ENCODE measurements around the gene ATP6V1A.

ATP6V1A gene
- total RNA-seq: 29.6 to 37.7 reads per million in 2 donors

DNA sequence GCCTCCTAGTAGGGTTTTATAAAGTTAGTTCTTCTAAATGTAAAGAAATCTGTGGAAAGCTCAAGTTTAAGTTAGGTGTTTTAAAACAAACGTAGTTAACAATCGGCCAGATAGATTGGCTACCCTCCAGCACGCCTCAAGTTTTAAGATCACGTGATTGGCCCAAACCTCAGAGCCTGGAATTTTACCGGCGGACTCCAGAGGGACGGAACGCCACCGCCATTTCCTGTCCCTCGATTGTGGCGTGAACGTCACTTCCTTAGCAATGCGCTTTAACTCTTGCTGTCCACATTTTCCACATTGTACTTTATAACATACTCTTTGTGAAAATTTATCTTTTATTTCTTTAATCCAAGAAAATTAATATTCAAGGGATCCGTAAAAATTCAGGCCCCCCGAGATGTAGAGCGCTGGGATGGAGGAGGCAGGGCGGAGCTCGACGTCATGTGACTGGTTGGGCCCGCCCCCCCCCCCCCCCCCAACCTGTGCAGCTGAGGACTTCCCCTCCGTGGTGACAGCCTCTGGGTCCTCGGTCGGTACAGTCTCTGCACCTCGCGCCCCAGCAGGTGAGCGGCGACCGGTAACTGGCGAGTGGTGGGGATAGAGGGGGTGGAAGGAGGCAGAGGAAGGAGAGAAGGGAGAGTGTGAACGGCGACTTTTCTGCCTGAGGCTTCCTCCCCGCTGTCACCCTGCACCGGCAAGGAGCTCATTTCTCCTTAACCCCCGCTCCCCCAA, at the start of gene ATP6V1A:
ATP6V1A (plus strand) TSS at position 488 of the 735 bp plus-strand sequence. CDS start 31,719 bp downstream, outside the sequence.
- peak; percentile 57 to 94 (median 79) for DNase-seq

DNA sequence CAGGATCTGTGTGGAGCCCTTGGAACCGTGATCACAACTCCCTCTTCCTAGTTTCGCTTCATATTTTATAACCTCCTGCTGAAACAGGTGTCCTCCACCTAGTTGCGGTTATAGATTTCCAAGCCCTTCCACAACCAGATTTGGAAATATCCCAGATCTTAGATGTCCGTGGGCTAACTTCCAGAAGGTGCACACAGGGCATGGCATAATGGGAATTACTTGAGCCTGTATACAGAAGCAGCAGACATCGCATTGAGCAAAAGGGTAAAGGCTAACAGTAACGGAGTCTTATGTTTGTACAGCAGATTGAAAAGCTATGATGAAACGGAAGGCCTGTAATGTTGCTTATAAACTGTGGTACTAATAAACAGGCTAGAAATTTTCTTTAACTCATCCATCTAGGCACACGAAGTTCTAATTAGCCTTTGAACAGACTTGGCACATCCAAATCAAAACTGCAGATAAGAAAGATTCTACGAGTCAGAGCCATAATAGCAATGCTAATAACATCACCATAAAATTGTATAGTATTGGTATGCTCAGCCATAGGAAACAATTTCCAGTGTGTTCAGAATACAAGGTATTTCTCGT, 49.2 kb upstream of the ATP6V1A start:
- DNase-seq: peak in 1 of 5 experiments; percentile 34

DNA sequence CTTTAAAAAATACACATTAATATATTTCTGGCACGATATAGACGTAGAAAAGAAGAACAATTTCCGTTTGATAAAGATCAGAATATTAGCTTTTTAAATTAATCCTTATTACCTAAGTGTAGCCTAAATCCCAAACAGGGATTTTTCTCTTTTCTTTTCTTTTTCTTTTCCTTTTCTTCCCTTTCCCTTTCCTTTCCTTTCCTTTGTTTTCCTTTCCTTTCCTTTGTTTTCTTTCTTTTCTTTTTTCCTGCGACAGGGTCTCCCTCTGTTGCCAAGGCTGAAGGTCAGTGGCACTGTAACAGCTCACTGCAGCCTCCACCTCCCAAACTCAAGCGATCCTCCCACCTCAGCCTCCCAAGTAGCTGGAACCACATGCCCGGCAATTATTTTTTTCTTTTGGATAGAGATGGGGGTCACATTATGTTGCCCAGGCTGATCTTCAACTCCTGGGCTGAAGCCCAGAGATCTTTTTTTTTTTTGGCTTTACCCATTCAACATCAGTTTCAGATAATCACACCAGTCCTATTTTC, 48.6 kb upstream of the ATP6V1A start:
- no peak for DNase-seq

DNA sequence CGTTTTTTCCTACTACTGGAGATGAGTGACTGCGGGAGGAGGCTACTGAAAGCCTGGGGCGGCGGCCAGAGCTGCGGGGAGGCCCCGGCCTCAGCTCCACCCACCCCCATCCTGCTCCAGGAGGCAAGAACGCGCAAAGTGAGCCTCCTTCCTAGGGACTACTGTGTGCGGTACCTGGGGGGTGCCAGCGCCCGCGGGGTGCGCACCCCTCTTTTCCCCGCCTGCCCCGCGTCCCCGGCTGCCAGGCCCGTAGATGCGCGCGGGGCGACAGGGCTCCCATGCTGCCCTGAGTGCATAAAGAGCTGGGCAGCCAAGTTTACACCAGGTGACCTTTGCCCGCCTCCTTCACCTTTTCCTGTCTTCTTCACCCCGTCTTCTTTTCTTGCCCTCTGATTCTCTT, 47.9 kb upstream of the ATP6V1A start:
- peak in 2 of 5 experiments; percentile 3 to 21 for DNase-seq

DNA sequence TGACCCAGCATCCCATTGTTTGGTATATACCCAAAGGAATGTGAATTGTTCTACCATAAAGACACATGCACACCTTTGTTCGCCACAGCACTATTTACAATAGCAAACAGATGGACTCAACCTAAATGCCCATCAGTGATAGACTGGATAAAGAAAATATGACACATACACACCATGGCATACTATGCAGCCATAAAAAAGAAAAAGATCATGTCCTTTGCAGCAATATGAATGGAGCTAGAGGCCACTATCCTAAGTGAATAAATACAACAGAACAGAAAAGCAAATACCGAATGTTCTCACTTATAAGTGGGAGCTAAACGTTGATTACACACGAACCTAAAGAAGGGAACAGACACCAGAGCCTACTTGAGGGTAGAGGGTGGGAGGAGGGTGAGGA, 39.0 kb upstream of the ATP6V1A start:
- DNase-seq: no peak

DNA sequence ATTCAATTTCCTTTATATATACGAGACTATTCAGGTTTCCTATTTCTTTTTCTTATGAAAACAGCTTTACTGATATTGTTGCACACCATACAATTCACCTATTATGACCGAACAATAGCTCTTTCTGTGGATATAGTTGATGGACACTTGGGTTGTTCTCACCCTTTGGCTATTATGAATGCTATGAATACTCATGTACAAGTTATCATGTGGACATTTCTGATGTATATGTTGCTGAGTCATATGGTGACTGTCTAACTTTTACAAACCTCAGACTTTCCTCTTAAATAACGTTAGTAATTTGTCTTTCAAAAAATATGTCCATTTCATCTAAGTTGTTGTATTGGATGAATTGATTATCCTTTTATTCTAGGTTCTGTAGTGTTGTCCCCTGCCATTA, 34.7 kb upstream of the ATP6V1A start:
- DNase-seq: peak in 1 of 5 experiments; percentile 59

DNA sequence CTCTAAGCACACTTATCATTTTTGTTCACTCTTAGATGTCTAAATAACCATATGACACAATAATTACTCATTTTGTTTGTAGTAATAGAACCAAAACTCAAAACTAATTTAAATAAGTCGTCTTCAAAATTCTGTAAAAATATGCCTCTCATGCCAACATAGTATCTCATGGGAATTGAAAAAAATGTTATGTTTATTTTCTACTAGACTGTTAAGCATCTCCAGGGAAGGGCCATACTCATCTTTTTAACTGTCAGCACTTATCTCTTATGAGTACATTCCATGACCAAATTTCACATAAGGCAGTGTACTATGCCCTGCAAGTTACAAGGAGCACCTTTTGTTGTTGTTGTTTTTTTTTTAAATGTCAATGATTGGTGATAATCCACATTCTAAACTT, 32.1 kb upstream of the ATP6V1A start:
- DNase-seq: no peak

DNA sequence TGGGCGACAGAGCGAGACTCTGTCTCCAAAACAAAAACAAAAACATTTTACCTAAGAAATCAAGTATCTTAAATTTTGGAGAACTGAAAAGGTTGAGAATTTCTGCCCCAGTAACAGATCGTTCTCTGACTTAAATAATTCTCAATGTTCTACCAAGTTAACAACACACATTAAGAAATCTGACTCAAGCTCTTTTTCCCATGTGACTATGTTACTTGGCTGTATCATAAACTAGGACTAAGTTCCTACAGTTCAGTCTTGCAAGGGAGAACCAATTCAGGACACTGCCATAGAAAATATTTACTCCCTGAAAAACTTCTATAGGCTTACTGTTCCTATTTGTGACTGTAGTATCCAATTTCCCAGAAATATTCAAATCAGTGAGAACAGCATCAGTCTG, 29.5 kb upstream of the ATP6V1A start:
- no peak for DNase-seq

DNA sequence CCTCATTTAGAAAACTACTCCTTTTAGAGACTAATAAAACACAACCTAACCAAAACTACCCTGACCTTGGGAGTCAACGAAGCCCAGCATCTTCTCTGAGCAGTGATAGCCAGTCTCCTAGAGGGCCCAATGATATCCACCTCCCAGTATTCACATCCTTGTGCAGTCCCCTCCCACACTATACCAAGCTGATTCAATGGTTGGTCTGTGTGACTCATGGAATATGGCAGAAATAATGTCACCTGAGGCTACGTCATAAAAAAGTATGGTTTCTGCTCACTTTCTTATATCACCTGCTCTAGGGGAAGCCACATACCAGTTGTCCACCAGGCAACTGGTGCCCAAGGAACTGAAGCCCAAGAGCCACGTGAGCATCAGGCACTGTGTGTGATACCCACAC, 29.0 kb upstream of the ATP6V1A start:
- no peak for DNase-seq

DNA sequence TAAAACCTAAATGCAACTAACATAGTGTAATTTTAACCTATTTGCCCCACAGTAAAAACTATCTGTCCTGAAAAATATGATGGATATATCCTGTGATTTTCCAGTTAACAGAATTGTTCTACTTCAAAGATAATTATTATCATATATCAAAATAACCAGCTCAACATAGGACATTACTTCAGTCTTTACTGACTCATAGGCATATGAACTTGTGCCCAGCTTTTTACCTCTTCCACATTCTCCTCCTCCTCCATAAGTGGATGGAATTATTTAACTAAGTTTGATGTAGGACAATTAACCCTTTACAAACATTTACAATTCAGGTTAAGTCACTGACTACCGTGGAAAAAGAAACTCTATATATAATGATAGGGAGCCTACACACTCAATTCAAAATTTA, 27.5 kb upstream of the ATP6V1A start:
- DNase-seq: no peak

DNA sequence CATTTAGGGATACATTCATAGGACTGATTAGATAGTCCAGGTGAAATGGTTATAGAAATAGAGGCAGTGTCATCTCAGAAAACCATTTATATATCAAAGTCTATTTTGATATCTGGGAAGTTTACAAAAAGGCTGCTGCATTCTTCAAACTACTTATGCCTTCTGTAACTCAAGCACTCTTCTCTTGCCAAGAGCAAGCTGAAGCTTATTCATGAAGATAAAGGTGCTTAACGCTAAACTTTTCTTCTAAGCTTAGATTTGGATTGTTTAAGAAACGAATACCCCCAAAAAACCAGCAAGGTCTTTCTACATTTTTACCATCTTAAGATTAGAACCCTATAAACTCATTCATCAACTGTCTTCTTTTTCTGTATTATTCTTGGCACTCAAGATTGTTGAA, 27.1 kb upstream of the ATP6V1A start:
- DNase-seq: no peak

DNA sequence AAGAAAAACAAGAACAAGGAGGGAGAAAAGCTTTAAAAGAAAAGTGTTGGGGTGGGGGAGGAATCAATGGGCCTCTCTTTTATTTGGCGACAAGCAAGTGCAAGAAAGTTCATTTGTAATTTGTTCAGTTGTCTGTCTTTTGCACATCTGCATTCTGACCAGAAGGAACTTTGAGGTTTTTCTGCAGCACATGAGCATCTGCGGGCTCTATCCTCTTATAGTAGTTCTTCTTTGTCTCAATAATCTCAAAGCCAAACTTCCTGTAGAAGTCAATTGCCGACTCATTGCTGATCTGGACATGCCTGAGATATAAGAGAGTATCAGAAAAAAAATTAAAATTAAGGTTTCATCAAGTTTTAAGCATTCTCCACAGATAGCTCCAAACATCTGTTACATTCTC, 25.2 kb upstream of the ATP6V1A start:
- no peak for DNase-seq

DNA sequence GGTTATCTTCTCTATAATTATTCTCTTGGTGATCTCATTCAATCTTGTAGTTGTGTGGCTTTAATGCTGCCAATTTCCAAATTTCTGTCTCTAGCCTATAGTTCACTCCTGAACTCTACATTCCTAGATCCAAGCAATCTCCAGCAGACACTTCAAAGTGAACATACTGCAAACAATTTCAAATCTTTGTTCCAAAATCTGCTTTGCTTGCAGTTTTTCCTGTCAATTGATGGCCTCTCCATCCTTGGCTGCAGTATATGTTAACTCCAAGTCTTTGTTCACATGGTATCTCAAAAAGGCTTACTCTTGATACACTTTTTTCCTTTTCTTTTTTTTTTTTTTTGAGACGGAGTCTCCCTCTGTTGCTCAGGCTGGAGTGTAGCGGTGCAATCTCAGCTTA, 18.2 kb upstream of the ATP6V1A start:
- no peak for DNase-seq

DNA sequence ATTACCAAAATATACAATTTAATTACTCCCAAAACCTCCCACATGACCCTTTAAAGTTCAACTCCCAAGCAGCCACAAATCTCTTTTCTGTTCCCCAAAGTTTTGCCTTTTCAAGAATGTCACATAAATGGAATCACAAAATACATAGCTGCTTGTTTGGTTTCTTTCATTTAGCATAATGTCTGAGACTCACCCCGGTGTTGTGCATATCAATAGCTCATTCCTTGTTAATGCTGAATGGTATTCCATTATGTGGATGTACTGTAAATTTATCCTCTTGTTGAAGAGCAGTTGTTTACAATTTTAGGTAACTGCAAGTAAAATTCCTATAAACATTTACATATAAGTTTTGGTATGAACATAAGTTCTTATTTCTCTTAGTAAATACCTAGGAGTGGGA, 16.3 kb upstream of the ATP6V1A start:
- no peak for DNase-seq

DNA sequence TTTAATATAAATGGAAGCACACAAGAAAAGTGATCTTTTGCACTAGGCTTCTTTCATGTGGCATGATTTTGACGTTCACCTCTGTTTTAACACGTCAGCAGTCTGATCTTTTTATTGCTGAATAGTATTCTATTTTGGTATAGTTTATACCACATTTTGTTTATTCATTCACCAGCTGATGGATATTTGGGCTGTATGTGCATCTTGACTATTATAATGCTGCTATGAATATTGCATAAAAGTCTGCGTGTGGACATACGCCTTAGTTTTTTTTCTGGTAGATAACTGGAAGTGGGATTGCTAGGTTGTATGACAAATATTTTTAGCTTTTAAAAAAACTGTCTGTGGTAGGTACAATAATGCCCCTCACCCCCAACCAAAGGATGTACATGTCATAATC, 15.1 kb upstream of the ATP6V1A start:
- no peak for DNase-seq

DNA sequence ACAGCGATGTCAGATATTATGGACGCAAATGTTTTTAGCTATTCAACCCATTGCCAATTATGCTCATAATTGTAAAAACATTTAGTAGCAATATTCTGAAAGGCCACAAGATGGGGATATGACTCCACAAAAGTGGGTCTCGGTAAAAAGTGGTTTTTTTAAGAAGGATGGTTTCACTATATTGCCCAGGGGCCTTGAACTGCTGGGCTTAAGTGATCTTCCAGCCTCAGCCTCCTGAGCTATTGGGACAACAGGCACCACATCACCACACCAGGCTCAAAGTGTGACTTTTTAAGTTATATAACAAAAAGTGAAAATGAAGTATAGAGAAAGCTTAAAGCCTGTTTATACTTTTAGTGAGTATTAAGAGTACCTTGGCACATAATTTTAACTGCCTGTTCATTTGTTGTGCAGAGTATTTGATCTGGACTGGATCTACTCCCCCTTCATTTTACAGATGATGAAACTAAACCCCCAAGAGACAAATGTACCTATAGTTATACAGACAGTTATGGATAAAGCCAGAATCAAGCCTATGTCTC, 10.2 kb upstream of the ATP6V1A start:
- peak in 2 of 5 experiments; percentile 49 to 73 for DNase-seq

DNA sequence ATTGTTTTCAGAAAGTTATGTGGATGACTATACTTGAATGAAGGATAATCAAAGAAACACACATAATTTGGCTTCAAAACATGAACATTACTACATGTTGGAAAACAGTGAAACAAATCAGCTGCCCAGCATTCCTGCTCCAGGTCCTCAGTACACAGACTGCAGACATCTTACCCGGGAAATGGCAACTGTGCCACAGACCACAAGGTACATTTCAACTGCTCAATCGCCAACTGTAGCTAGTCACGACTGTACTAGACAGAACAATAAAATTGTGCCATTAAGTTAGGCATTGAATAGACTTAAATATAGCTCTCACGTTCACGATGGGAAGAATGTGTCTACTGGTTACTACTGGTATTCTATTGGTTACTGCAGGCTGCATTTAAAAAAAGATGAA, 5.7 kb upstream of the ATP6V1A start:
- DNase-seq: peak in 1 of 5 experiments; percentile 43

DNA sequence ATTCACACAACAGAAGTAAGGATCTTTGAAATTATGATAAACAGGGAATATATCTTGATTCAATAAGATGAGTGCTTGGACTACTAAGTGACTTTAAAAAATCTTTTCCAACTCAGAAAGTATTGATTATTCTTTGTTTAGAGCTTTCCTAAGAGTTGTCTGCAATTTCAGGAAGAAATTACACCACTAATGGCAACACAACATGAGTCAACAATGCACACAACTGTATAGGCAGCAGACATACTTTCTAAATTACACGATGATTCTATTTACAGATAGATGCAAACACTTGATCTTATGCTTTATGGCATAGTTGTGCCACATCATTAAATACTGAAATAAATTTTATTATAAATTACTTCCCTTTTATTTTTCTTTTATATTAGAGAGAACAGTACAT, 5.2 kb upstream of the ATP6V1A start:
- peak in 1 of 5 experiments; percentile 65 for DNase-seq

DNA sequence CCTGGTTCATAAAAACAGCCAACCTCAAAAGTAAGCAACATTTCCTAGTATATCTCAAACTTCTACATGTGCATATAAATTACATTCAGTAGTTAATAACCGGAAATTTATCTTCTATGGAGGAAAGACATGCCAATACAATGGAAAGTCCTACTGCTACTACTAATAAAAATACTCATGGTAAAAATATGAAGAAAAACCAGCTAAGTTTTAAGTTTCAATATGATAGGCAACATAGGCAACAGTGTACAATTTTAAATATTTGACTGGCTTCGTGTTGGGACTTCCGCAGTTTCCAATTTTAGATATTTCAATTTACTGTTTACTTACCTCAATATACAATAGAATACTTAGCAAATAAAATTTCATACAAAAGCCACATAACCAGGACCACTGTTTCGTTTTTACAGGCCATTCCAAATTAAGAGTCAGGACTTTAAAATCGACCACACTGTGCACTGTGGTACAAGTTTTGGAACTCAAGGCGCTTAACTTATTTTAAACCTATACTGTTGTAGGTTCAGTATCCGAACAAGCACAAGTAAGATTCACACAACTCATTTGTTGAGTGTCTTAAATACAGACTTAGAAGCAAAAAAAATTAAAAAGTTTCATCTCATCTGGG, 3.7 kb upstream of the ATP6V1A start:
- DNase-seq: peak in 1 of 5 experiments; percentile 46

DNA sequence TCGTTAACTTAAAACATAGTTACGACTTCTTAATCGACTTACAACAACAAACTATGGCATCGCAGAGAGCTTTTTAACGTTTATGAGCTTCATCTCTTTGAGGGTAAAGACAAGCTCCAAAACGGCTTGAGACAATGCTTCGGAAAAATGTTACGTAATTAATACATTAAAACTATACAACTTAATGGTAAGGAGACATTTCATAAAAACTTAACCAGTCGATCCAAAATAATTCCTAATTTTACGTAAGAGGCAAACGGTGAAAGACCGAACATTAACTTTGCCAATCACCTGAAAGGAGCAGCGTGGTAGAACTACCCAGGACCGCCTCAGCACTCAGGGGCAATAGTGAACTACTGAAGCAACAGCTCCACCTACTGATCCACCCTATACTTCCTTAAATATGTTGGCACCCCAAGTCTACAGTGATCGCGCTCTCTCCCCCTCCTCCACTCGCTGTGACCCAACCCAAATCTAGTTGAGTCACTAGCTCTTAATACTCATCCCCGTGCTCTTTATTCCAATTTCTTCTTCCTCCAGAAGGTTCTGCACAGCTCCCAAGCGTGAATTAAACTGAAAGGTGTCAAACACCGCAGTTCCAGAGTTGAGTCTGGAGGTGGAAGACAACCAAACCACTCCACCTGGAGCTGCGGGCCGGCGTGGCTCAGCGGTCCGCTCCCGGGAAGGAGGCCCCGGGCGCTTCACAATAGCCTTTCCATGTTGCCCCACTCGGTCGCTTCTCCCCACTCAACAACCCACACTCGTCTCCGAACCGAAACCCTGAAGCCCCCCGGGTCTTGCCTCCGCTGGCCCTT, 1.7 kb upstream of the ATP6V1A start:
- DNase-seq: peak; percentile 35 to 94 (median 71)

DNA sequence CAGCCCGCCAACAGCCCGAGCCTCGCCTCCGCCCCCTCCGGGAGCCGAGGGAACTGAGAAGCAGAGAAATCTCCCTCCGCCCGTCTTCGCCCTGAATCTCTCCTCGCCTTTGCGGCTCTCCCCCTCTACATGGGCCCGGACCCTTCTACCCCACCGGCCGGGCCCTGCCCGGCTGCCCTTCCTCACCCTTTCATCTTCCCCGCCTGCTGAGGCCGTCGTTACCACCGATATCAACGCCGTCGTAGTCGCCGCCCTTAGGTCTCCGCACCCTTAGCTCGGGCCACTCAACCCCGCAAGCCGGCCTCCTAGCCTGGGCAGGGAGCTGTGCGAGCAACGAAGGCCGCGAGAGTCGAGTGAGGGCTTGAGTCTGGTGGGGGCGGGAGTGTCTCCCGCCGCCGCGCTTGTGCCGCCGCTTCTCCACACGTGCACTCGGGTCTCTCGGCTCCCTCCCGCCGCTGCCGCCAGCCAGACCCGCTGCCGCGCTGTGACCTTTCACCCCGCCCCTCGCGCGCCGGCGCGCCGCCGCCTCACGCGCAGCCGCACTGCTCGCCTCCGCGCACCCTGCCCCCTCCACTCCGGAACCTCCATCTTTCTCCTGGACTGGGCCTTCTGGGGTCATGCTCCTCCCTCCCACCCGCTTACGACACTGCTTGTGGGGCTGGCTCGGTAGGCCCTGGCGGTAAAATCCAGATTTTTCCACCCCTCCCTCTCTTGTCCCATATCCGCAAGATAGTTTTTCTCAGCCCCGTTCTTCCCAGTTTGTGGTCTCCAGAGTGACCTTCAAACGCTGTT, 883 bp upstream of the ATP6V1A start, which contains the start of gene NAA50:
NAA50 (minus strand) TSS at position 494 of the 792 bp plus-strand sequence; CDS start at position 194, 300 bp downstream.
- DNase-seq: peak; percentile 87 to 97 (median 90)
